ENCODE data around the gene GFOD2.

- TF ChIP-seq POLR2A (IDR thresholded peaks at IDR 0.05) (no peak), CTCF (IDR thresholded peaks at IDR 0.05) (no peak), EP300 (IDR thresholded peaks at IDR 0.05) (no peak)
Measured at GRCh38 chr16:67650023-67650422, 69.1 kb downstream of the GFOD2 start.
